ENCODE results near the gene NLRP6.

DNA sequence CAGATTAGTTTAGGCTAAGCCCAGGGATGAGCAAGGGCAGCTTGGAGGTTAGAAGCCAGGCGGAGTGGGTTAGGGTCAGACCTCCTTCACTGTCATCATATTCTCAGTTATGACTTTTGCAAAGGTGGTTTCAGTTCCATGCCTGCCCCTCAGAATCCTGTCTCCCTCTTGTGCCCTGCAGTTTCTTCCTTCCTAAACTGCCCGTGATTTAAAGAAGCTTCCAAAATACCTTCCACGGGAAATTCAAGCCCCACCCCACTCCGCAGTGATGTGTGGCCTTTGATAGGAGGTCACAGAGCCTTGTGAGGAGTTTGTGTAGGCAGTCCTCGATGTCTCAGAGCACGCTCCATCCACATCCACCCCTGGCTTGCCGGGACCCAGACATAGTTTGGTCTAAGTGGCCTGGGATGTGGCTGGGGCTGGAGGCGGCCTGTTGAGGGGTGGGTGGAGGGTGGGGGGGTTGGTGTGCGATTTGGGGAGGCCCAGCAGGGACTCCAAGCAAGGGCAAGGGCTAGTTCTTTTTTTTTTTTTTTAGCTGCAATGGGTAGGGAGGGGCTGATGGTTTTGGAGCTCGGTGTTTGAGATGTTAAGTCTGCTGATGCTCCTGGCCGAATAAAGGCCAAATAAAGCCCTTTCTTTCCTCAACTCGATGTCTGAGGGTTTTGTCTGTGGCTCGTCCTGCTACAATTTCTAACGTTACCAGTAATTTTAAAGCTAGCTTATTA is 34.0 kb downstream of the NLRP6 start:
- TF ChIP-seq, protein P1, sequence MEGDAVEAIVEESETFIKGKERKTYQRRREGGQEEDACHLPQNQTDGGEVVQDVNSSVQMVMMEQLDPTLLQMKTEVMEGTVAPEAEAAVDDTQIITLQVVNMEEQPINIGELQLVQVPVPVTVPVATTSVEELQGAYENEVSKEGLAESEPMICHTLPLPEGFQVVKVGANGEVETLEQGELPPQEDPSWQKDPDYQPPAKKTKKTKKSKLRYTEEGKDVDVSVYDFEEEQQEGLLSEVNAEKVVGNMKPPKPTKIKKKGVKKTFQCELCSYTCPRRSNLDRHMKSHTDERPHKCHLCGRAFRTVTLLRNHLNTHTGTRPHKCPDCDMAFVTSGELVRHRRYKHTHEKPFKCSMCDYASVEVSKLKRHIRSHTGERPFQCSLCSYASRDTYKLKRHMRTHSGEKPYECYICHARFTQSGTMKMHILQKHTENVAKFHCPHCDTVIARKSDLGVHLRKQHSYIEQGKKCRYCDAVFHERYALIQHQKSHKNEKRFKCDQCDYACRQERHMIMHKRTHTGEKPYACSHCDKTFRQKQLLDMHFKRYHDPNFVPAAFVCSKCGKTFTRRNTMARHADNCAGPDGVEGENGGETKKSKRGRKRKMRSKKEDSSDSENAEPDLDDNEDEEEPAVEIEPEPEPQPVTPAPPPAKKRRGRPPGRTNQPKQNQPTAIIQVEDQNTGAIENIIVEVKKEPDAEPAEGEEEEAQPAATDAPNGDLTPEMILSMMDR (IDR thresholded peaks at IDR 0.05) = no peak
- no peak for TF ChIP-seq EZH2 (IDR thresholded peaks at IDR 0.05; ENCODE audit: borderline replicate concordance, insufficient read depth, low read depth, low read length, poor library complexity, severe bottlenecking)

Data from B cell (primary cell).